Myocyte (in vitro differentiated cells): ENCODE results near the gene G6PC3. TPM values are rescaled to one million over a fixed set of nuclear protein-coding genes. Genes with fewer than 3 reads are reported as not detected.
A peak's percentile ranks its signal among the peaks of the same experiment; 100 is the strongest.

Experiments
- DNase-seq: peaks from one replicate; pipeline ENCODE4 v3.0.0-alpha.2; 2012; ENCODE audit warnings: low read depth
- total RNA-seq: library from RNA; depleted of rRNA; stranded (reverse); fragments of >200 nt; gene quantifications from 2 replicates; pipeline ENCODE4 v1.2.3, GENCODE V29; 2014

Gene G6PC3
- total RNA-seq, 1 donor from 2014 or later, result 44.6 TPM

DNA sequence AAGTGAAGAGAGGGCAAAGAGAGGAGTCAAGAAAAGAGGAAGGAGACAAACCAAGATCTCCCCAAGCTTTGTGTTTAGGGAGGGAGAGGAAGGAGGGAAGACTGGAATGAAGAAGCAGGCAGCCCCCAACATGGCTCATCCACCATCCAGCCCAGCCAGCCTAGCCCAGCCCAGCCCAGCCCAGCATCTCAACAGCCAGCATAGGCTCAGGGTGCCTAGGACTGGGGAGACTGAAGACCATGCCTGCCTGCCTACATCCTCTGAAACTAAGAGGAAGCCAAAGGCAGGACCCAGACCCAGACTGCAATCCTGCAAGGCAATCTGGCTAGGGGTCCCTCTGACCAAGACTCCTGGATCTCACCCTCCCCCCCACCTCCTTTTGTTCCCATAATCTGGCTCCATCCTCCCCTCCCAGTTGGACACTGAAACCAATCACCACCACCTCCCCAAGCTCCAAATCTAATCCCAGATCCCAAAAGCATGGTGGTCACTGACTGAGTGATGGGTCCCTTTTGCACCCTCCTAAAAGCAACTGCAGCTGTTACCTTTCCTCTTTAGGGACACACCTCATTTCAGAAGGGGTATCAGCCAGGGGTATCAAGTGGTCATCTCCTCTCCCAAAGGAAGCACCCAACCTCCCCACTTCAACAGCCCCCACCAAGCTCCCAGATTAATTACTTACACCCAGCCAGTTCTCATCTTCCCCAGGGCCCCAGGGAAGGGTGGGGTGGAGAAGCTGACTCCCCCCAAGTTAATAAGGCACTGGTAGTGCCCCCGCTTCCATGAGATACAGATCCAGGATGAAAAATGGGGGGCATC, 51.7 kb downstream of the G6PC3 start:
- DNase-seq, result no peak

- no peak for DNase-seq
Measured at GRCh38 chr17:44122816-44123355, 52.4 kb downstream of the G6PC3 start.

GRCh38 chr17:44123356-44124117, 53.0 kb downstream of the G6PC3 start, which contains the start of gene HDAC5:
Gene HDAC5, minus strand, starts transcription at chr17:44123641. Its CDS starts 6,126 bp downstream, at chr17:44117515.
- peak; percentile 95 for DNase-seq

GRCh38 chr17:44124118-44124438, 53.5 kb downstream of the G6PC3 start:
- no peak for DNase-seq

Other genes with a start within 250 kb of the G6PC3 start
- 5.4 and 5.5 TPM in 2 replicates for gene MPP3, start 237.6 kb upstream of the G6PC3 start, total RNA-seq
- not detected in 2 replicates for gene CD300LG, start 223.6 kb upstream of the G6PC3 start, total RNA-seq
- 0.96 and 2.3 TPM in 2 replicates for gene MPP2, start 163.2 kb upstream of the G6PC3 start, total RNA-seq
- not detected in 2 replicates for gene PPY, start 128.3 kb upstream of the G6PC3 start, total RNA-seq
- gene PYY, start 116.8 kb upstream of the G6PC3 start, total RNA-seq, result 0.19 TPM in 1 of 2 replicates, not detected in the other
- gene NAGS, start 66.1 kb upstream of the G6PC3 start, total RNA-seq, result 0.10 and 0.40 TPM in 2 replicates
- gene TMEM101, start 55.8 kb upstream of the G6PC3 start, total RNA-seq, result 36.8 and 40.6 TPM in 2 replicates
- 34.1 and 40.2 TPM in 2 replicates for gene LSM12, start 4.1 kb upstream of the G6PC3 start, total RNA-seq
- gene HDAC5, start 52.9 kb downstream of the G6PC3 start, total RNA-seq, result 646 and 649 TPM in 2 replicates
- gene HROB, start 71.2 kb downstream of the G6PC3 start, total RNA-seq, result 0.45 and 1.4 TPM in 2 replicates
- gene ASB16, start 100.0 kb downstream of the G6PC3 start, total RNA-seq, result 4.0 and 7.8 TPM in 2 replicates
- 28.1 and 28.6 TPM in 2 replicates for gene TMUB2, start 116.2 kb downstream of the G6PC3 start, total RNA-seq
- 55.4 and 60.5 TPM in 2 replicates for gene ATXN7L3, start 129.1 kb downstream of the G6PC3 start, total RNA-seq
- 45.7 and 65.8 TPM in 2 replicates for gene UBTF, start 148.9 kb downstream of the G6PC3 start, total RNA-seq
- not detected in 2 replicates for gene SLC4A1, start 197.4 kb downstream of the G6PC3 start, total RNA-seq
- gene RUNDC3A, start 237.9 kb downstream of the G6PC3 start, total RNA-seq, result 0.40 and 0.62 TPM in 2 replicates